Stimulated activated CD4-positive, alpha-beta T cell treated with anti-CD3 and anti-CD28 coated beads, TNF-alpha, amount 100 ng/mL, for 1 hour (primary cell): ENCODE measurements around the gene RPS16.

Source experiments
- DNase-seq, 3 donors: peaks; one replicate each; pipeline ENCODE4 v3.0.0-alpha.2; 2020; ENCODE audit warnings: low read depth in 3 of 3, low spot score in 1 of 3

RPS16 gene

DNA sequence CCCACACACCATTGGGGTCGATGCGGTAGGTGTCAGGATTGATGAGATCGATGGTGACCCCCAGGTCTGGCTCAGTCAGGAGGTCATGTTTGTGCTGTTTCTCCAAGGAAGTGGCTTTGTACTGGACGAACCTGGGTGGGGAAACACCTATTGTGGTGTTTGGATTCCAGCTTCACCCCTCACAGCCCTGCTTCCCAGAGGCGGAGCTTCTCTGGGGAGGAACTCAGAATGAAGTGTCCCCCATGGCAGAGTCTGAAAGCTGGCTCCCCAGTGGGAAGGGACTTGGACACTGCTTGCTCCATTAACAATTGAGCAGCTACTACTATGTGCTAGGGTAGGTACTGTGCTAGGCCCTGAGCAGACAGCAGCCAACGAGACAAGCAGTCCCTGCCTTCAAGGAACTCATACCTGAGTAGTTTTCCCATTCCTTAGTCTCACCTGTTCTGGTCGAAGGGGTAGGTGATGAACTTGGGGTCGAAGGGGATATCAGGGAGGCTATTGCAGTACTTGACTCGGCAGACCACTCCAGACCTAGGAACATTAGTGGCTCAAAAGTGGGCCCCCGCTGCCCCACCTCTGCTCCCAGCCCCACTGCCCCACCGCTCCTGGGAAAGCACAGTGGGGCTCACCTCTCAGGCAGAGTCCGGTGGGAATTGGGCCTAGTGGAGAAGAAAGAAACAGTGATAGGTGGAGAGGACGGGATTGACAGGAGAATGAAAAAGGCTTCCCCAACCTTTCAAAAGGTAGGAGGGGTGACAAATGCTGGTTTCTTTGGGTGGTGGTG is 45.9 kb downstream of the RPS16 start:
- DNase-seq = no peak

DNA sequence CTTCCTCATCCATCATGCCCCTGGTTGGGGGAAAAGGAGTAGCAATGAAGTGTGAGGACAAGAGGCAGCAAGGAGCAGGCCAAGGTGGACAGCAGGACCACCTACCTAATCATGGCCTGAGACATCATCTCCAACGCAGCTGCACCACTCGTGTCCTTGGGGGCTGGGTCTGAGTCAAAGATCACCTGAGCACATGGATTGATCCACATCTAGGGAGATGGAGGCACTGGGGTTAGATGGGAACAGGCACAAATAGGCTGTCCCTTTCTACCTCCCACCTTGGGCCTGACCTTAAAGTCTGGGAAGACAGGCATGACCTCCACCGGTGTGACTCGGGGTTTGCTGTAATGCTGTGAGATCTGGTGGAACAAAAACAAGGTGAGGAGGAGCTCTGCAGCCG is 47.1 kb downstream of the RPS16 start:
- no peak for DNase-seq

DNA sequence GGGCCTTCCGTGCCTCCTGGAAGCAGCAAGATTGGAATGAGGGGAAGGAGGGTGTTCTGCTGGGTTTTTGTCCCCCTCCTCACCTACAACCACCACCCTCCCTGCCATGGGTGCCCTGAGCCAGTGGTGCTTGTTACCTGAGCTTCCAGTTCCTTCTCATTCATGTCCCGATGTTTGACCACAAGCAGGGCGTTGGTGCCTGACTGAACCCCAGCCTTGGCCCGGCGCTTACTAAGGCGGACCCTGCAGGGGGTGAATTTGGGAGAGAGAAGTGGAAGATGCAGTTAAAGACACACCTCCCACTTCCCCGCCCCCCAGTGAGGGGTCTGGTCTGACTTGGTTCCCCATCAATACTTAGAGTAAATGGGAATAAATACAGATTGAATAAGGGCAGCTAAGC is 49.2 kb downstream of the RPS16 start:
- no peak for DNase-seq

DNA sequence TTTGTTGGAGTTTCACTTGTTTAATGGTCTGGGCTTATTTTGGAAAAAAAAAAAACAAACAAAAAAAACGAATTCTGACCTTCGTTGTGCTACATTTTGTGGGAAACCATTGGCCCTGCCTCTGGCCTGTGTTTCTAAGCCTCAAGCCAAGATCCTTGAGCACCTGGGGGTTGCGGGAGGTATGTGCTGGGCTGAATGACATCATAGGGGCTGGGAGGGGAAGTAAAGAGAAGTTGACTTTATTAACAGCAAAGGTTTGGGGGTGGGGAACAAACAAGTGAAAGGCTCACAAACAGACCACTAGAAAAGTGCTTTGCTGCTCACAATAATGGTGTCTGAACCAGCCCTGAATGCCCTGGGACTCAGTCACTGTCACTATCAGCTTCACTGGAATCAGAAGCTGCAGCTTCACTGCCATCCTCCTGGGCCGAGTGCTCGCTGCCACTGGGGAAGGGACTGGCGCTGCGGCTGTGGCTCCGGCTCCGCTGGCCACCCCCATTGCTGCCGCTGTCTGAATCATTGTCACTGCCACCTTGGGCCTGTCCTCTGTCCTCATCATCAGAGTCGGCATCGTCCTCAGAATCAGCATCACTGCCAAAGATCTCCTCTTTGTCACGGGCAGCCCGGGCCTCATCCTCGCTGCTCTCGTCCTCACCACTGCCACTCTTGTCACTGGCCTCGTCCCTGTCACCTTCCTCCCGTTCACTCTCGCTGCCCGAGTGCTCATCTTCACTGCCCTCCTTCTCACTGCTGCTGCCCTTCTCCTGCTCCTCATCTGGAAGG is 49.9 kb downstream of the RPS16 start:
- no peak for DNase-seq

DNA sequence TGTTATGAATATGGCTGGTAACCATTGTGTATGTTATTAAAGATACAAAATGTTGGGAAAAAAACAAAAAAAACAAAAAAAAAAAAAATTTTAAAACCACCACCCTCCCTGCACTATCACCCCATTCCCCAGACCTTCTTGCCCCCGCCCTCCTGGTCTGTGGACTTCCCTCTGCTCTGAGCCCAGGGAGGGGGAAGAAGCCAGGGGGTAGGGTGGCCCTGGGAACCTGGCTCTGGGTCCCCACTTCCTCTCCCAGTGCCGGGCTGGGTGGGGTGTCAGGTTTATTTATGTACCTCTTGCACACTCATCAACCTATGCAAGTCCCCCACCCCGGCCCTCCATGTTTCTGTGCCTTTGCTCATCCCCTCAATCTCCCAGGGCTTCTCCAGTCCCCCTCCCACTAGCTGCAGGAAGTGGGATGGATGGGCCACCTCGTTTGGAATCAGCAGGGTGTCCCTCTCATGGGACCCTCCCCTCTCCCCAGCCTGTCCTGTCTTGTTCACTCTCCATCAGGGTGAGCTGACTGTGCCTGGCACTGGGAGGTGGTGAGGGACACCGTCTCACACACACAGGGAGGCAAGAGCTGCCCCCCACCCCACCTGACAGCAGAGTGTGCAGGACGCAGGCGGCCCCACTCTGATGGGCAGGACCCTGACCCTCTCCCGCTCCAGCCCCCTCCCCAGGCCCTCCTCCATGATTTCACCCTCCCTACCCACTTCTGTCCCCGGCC is 50.7 kb downstream of the RPS16 start:
- DNase-seq = no peak
